Kidney epithelial cell (primary cell): ENCODE results near the gene GSTT4. TPM values are rescaled to one million over a fixed set of nuclear protein-coding genes. Genes with fewer than 3 reads are reported as not detected.
"Not testable (repeated sequence)": the region's sequence is repeated elsewhere in the genome, so short reads cannot be mapped to it uniquely, and the experiment has no call there.

Experiments
- DNase-seq: peaks from one replicate; pipeline ENCODE4 v3.0.0-alpha.2; 2010; ENCODE audit warnings: low read depth
- H3K27me3 ChIP-seq: 2 replicates; pipeline ENCODE4 v1.6.0; 2011; ENCODE audit warnings: low read length; ENCODE audit not compliant: control insufficient read depth, insufficient read depth
- H3K36me3 ChIP-seq: 2 replicates; pipeline ENCODE4 v1.5.1; 2011; ENCODE audit warnings: low read length; ENCODE audit not compliant: control insufficient read depth, insufficient read depth
- H3K4me3 ChIP-seq: 2 replicates; pipeline ENCODE4 v1.5.1; 2011; ENCODE audit warnings: low read depth, mild to moderate bottlenecking, control low read depth, low read length
- CTCF ChIP-seq: IDR thresholded peaks from 2 replicates; pipeline ENCODE4 v1.5.1; 2011; ENCODE audit warnings: mild to moderate bottlenecking, moderate library complexity, low read length, control low read depth, inconsistent platforms; ENCODE audit not compliant: insufficient read depth, poor library complexity, severe bottlenecking
- total RNA-seq: library from RNA; depleted of rRNA; stranded (reverse); fragments of >200 nt; gene quantifications from 2 replicates; pipeline ENCODE4 v1.2.3, GENCODE V29; 2015

The GSTT4 gene
- total RNA-seq, 1 donor from 2014 or later: not detected

DNA sequence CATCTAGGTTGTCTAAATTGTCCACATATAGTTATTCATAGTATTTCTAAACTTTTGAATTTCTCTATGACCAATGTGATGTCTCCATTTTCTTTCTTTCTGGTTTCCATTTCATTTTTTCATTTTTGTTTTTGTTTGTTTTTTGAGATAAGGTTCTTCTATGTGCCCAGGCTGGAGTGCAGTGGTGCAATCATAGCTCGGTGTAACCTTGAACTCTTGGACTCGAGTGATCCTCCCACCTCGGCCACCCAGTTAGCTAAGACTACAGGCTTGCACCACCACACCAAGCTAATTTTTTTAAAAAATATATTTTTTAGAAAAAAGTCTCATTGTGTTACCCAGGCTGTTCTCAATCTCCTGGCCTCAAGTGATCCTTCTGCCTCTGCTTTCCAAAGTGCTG is 8.2 kb downstream of the GSTT4 start:
- no peak for TF ChIP-seq CTCF
- H3K36me3 ChIP-seq: no peaks in the 10 kb centered on the region
- no peak overlapping the region for H3K4me3 ChIP-seq
- no peaks in the 10 kb centered on the region for H3K27me3 ChIP-seq
- no peak for DNase-seq

GRCh38 chr22:23993581-23994177 is 11.6 kb downstream of the GSTT4 start:
- not testable (repeated sequence) for DNase-seq, H3K27me3 ChIP-seq, H3K36me3 ChIP-seq, H3K4me3 ChIP-seq

GRCh38 chr22:23993080-23993479 is 12.2 kb downstream of the GSTT4 start:
- not testable (repeated sequence) for H3K27me3 ChIP-seq, H3K36me3 ChIP-seq, H3K4me3 ChIP-seq, DNase-seq

- H3K27me3 ChIP-seq, DNase-seq, H3K36me3 ChIP-seq, H3K4me3 ChIP-seq: not testable (repeated sequence)
These were observed 15.5 kb downstream of the GSTT4 start for GRCh38 chr22:23989583-23990244.

GRCh38 chr22:23986538-23987178 is 18.6 kb downstream of the GSTT4 start:
- H3K27me3 ChIP-seq, H3K36me3 ChIP-seq, H3K4me3 ChIP-seq, DNase-seq: not testable (repeated sequence)

- DNase-seq, H3K36me3 ChIP-seq, H3K4me3 ChIP-seq, H3K27me3 ChIP-seq: not testable (repeated sequence)
These were observed 19.2 kb downstream of the GSTT4 start for GRCh38 chr22:23986089-23986488.

DNA sequence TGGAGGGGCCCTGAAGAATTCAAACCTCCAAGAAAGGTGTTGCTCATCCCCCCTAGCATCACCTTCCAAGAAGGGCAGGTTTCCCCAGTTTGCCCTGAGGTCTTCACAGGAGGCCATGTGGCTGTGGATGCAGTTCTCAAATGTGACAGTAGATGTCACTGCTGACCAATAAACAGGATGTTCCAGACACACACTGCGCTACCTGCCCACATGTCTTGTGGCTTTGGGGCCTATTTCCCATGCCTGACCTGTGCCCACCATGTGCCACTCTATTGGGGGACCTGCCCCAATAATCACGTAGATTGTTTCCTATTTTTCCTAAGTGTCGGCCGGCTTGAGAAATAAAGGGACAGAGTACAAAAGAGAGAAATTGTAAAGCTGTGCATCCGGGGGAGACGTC is 20.8 kb downstream of the GSTT4 start:
- H3K36me3 ChIP-seq: no peaks in the 10 kb centered on the region
- no peak for DNase-seq
- H3K27me3 ChIP-seq: no peaks in the 10 kb centered on the region
- peak; percentile 40 for TF ChIP-seq CTCF
- H3K4me3 ChIP-seq: no peak overlapping the region

GRCh38 chr22:23980567-23980966 is 24.7 kb downstream of the GSTT4 start:
- not testable (repeated sequence) for DNase-seq, H3K4me3 ChIP-seq, H3K36me3 ChIP-seq, H3K27me3 ChIP-seq

GRCh38 chr22:23979557-23980240 is 25.6 kb downstream of the GSTT4 start, which contains the start of gene GSTT2:
Gene GSTT2 (plus strand): TSS chr22:23980134.
- H3K27me3 ChIP-seq, DNase-seq, H3K36me3 ChIP-seq, H3K4me3 ChIP-seq: not testable (repeated sequence)

DNA sequence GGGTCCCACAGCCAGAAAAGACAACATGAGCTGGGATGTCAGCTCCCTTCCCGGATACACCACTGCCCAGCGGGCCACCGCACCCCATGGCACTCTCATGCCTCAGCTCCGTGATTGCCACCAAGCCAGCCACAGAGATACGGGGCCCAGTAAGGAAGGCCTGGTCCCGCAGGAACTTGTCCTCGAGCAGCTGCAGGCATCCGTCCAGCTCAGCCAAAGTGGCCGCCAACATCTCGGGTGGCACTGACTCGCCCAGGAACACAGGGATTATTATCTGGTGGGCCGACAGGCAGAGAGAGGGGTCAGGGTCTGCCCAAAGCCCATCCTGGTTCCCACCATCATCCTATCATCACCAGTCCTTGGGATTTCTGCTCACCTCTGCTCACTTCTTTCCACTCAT is 27.9 kb downstream of the GSTT4 start:
- not testable (repeated sequence) for H3K4me3 ChIP-seq, H3K27me3 ChIP-seq, H3K36me3 ChIP-seq, DNase-seq

DNA sequence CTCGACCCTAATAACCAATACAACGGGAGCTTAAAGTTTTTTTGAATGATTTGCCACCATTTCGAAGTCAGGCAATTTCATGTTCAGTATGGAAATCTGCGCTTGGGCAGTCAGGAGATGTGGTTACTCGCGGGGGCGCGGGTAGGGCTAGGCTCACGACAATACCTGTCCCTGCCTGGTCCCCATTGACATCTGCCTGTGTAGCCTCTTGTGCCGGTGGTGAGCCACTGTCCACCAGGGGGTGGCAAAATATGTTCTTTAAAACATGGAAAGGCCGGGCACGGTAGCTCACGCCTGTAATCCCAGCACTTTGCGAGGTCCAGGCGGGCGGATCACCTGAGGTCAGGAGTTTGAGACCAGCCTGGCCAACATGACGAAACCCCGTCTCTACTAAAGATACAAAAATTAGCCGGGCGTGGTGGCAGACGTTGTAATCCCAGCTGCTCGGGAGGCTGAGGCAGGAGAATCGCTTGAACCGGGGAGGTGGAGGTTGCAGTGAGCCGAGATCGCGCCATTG is 30.4 kb downstream of the GSTT4 start:
- not testable (repeated sequence) for H3K36me3 ChIP-seq, H3K27me3 ChIP-seq, H3K4me3 ChIP-seq, DNase-seq

- not testable (repeated sequence) for H3K36me3 ChIP-seq, DNase-seq, H3K27me3 ChIP-seq, H3K4me3 ChIP-seq
These were observed 30.9 kb downstream of the GSTT4 start, which contains the start of gene DDT for GRCh38 chr22:23974345-23974744. Gene DDT (minus strand): TSS chr22:23974441. CDS start chr22:23974414, 27 bp downstream.
